Astrocyte (in vitro differentiated cells and primary cell): Measurements from ENCODE around the gene PTPN4. TPM values are rescaled to one million over a fixed set of nuclear protein-coding genes. Genes with fewer than 3 reads are reported as not detected.

ENCODE experiments used
- DNase-seq: peaks from one replicate; pipeline ENCODE4 v3.0.0-alpha.2; 2010; ENCODE audit warnings: low read depth
- FAIRE-seq: peaks from 2 replicates; lab custom pipeline; 2011; peaks lifted over from hg19 to GRCh38; lab: Jason Lieb, UNC
- H2AFZ ChIP-seq: 2 replicates; pipeline ENCODE4 v1.6.0; 2012; ENCODE audit warnings: low read depth, low read length, inconsistent platforms
- H3K27ac ChIP-seq: 2 replicates; pipeline ENCODE4 v1.5.1; 2011; ENCODE audit warnings: low read depth, low read length, inconsistent platforms
- H3K27me3 ChIP-seq: 2 replicates; pipeline ENCODE4 v1.6.0; 2011; ENCODE audit warnings: low read length, inconsistent platforms; ENCODE audit not compliant: insufficient read depth
- H3K36me3 ChIP-seq: 2 replicates; pipeline ENCODE4 v1.5.1; 2011; ENCODE audit warnings: low read length, inconsistent platforms; ENCODE audit not compliant: insufficient read depth
- H3K4me1 ChIP-seq: 2 replicates; pipeline ENCODE4 v1.5.1; 2011; ENCODE audit warnings: low read length, inconsistent platforms; ENCODE audit not compliant: insufficient read depth
- H3K4me2 ChIP-seq: 2 replicates; pipeline ENCODE4 v1.6.0; 2012; ENCODE audit warnings: low read length, inconsistent platforms
- H3K4me3 ChIP-seq: 2 replicates; pipeline ENCODE4 v1.5.1; 2011; ENCODE audit warnings: low read depth, mild to moderate bottlenecking, low read length, inconsistent platforms; ENCODE audit not compliant: insufficient read depth
- H3K79me2 ChIP-seq: 2 replicates; pipeline ENCODE4 v1.6.0; 2012; ENCODE audit warnings: mild to moderate bottlenecking, low read length, inconsistent platforms; ENCODE audit not compliant: insufficient read depth
- H3K9ac ChIP-seq: 2 replicates; pipeline ENCODE4 v1.6.0; 2012; ENCODE audit warnings: mild to moderate bottlenecking, low read length, inconsistent platforms
- H3K9me3 ChIP-seq: 2 replicates; pipeline ENCODE4 v1.5.1; 2012; ENCODE audit warnings: low read depth, mild to moderate bottlenecking, low read length, inconsistent platforms; ENCODE audit not compliant: insufficient read depth
- H4K20me1 ChIP-seq: 2 replicates; pipeline ENCODE4 v1.6.0; 2012; ENCODE audit warnings: low read length, inconsistent platforms; ENCODE audit not compliant: insufficient read depth
- H3K27ac Mint-ChIP-seq: one replicate; pipeline ENCODE4 v1.8.0; 2021; ENCODE audit warnings: mild to moderate bottlenecking, mixed read lengths; ENCODE audit not compliant: unreplicated experiment
- H3K27me3 Mint-ChIP-seq: one replicate; pipeline ENCODE4 v1.8.0; 2021; ENCODE audit warnings: low read depth, mixed read lengths; ENCODE audit not compliant: unreplicated experiment
- H3K36me3 Mint-ChIP-seq: one replicate; pipeline ENCODE4 v1.8.0; 2021; ENCODE audit warnings: low read depth, mixed read lengths; ENCODE audit not compliant: unreplicated experiment
- H3K4me1 Mint-ChIP-seq: one replicate; pipeline ENCODE4 v1.8.0; 2021; ENCODE audit warnings: low read depth, mixed read lengths; ENCODE audit not compliant: unreplicated experiment
- H3K4me3 Mint-ChIP-seq: one replicate; pipeline ENCODE4 v1.8.0; 2021; ENCODE audit warnings: mild to moderate bottlenecking, moderate library complexity, mixed read lengths; ENCODE audit not compliant: unreplicated experiment
- H3K9me3 Mint-ChIP-seq: one replicate; pipeline ENCODE4 v1.8.0; 2021; ENCODE audit warnings: mild to moderate bottlenecking, mixed read lengths; ENCODE audit not compliant: unreplicated experiment
- CTCF ChIP-seq: IDR thresholded peaks from 2 replicates; pipeline ENCODE4 v1.5.1; 2011; ENCODE audit warnings: low read depth, mild to moderate bottlenecking, inconsistent platforms, low read length, moderate library complexity; ENCODE audit not compliant: insufficient read depth
- EZH2 ChIP-seq: IDR thresholded peaks from 2 replicates; pipeline ENCODE4 v1.6.1; 2012; ENCODE audit warnings: mild to moderate bottlenecking, low read length, inconsistent platforms; ENCODE audit not compliant: insufficient read depth
- total RNA-seq: library from RNA; stranded (reverse); gene quantifications from 2 replicates; pipeline ENCODE4 v1.2.1, GENCODE V29; 2021

PTPN4 gene
- total RNA-seq, 1 donor from 2014 or later, result 38.2 TPM

GRCh38 chr2:119809339-119810048, 49.8 kb downstream of the PTPN4 start:
- DNase-seq (peak; percentile 76), FAIRE-seq (no peak)
- Histone ChIP-seq H3K79me2 (peaks cover 3% of the 10 kb centered on the region), H3K36me3 (no peaks in the 10 kb centered on the region), H3K4me1 (peaks cover 6% of the 10 kb centered on the region), H4K20me1 (no peaks in the 10 kb centered on the region), H3K27ac (peak overlapping the region; percentile 34), H3K9ac (no peak overlapping the region), H3K27me3 (no peaks in the 10 kb centered on the region), H3K9me3 (no peaks in the 10 kb centered on the region), H3K4me3 (no peak overlapping the region), H2AFZ (no peak overlapping the region), H3K4me2 (peak overlapping the region; percentile 31)
- no peaks in the 10 kb centered on the region for H3K27me3 Mint-ChIP-seq
- H3K4me3 Mint-ChIP-seq, result no peak overlapping the region
- peaks cover 14% of the 10 kb centered on the region for H3K9me3 Mint-ChIP-seq
- H3K4me1 Mint-ChIP-seq, result peaks cover 12% of the 10 kb centered on the region
- H3K27ac Mint-ChIP-seq, result no peak overlapping the region
- TF ChIP-seq CTCF, result no peak
- no peak for TF ChIP-seq EZH2
- peaks cover 25% of the 10 kb centered on the region for H3K36me3 Mint-ChIP-seq

GRCh38 chr2:119810049-119810630, 50.4 kb downstream of the PTPN4 start:
- no peak overlapping the region for H3K4me3 Mint-ChIP-seq
- H3K27me3 Mint-ChIP-seq, result no peaks in the 10 kb centered on the region
- no peak overlapping the region for H2AFZ ChIP-seq
- peaks cover 22% of the 10 kb centered on the region for H3K36me3 Mint-ChIP-seq
- TF ChIP-seq CTCF, result no peak
- TF ChIP-seq EZH2, result no peak
- DNase-seq (no peak), FAIRE-seq (peak; percentile 39)
- H3K9me3 Mint-ChIP-seq, result peaks cover 10% of the 10 kb centered on the region
- H3K4me2 ChIP-seq, result peak overlapping the region; percentile 31
- peaks cover 6% of the 10 kb centered on the region for H3K4me1 ChIP-seq
- no peaks in the 10 kb centered on the region for H3K27me3 ChIP-seq
- no peak overlapping the region for H3K9ac ChIP-seq
- H3K4me3 ChIP-seq, result no peak overlapping the region
- H3K4me1 Mint-ChIP-seq, result peaks cover 12% of the 10 kb centered on the region
- no peaks in the 10 kb centered on the region for H3K36me3 ChIP-seq
- H4K20me1 ChIP-seq, result no peaks in the 10 kb centered on the region
- no peak overlapping the region for H3K27ac Mint-ChIP-seq
- H3K79me2 ChIP-seq, result peaks cover 2% of the 10 kb centered on the region
- H3K9me3 ChIP-seq, result no peaks in the 10 kb centered on the region
- peak overlapping the region; percentile 31 for H3K27ac ChIP-seq

GRCh38 chr2:119814216-119814615, 54.5 kb downstream of the PTPN4 start:
- no peak overlapping the region for H3K4me2 ChIP-seq
- no peak overlapping the region for H3K27ac ChIP-seq
- Mint-ChIP-seq H3K9me3 (peaks cover 4% of the 10 kb centered on the region), H3K4me1 (peaks cover 2% of the 10 kb centered on the region), H3K4me3 (no peak overlapping the region), H3K27ac (no peak overlapping the region), H3K27me3 (no peaks in the 10 kb centered on the region), H3K36me3 (peaks cover 14% of the 10 kb centered on the region)
- H3K27me3 ChIP-seq, result no peaks in the 10 kb centered on the region
- no peaks in the 10 kb centered on the region for H3K36me3 ChIP-seq
- FAIRE-seq (no peak), DNase-seq (no peak)
- no peaks in the 10 kb centered on the region for H3K9me3 ChIP-seq
- H3K4me3 ChIP-seq, result no peak overlapping the region
- H3K4me1 ChIP-seq, result peaks cover 6% of the 10 kb centered on the region
- H4K20me1 ChIP-seq, result no peaks in the 10 kb centered on the region
- H2AFZ ChIP-seq, result no peak overlapping the region
- peaks cover 8% of the 10 kb centered on the region for H3K79me2 ChIP-seq
- TF ChIP-seq EZH2, result no peak
- no peak for TF ChIP-seq CTCF
- no peak overlapping the region for H3K9ac ChIP-seq
